Measurements from ENCODE around the gene MYL3. TPM values are rescaled to one million over a fixed set of nuclear protein-coding genes. Genes with fewer than 3 reads are reported as not detected.

MYL3 gene
- total RNA-seq, 1 experiment from 2014 or later, result not detected

DNA sequence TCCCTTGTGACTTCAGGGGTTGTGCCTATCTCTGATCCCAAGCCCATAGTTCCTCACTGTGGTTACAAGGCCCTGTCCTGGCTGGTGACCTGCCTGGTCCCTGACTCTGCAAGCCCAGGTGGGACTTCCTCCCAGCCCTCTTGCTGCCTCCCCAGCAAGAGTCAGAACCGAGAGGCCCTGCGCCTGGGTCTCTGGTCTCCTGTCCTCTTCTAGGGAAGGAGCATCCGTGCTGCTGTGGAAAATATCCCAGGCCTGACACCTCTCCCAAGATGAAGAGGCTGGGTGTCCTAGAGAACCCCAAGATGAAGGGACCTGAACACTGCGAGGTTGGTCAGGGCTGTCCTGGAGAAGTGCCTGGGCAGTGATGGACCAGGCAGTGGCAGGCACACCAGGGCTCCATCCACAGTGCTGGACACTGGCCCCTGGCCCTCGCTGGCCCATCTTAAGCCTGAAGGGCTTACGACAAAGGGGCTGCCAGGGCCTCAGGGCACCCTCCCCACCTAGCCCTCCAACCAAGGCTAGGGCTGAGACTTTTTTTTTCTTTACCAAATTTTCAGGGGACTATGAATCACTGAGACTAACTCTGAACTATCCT is 47.0 kb upstream of the MYL3 start:
- TF ChIP-seq EZH2 (IDR thresholded peaks at IDR 0.05; ENCODE audit: low read depth), result no peak
- TF ChIP-seq, protein P1, sequence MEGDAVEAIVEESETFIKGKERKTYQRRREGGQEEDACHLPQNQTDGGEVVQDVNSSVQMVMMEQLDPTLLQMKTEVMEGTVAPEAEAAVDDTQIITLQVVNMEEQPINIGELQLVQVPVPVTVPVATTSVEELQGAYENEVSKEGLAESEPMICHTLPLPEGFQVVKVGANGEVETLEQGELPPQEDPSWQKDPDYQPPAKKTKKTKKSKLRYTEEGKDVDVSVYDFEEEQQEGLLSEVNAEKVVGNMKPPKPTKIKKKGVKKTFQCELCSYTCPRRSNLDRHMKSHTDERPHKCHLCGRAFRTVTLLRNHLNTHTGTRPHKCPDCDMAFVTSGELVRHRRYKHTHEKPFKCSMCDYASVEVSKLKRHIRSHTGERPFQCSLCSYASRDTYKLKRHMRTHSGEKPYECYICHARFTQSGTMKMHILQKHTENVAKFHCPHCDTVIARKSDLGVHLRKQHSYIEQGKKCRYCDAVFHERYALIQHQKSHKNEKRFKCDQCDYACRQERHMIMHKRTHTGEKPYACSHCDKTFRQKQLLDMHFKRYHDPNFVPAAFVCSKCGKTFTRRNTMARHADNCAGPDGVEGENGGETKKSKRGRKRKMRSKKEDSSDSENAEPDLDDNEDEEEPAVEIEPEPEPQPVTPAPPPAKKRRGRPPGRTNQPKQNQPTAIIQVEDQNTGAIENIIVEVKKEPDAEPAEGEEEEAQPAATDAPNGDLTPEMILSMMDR (conservative IDR thresholded peaks at IDR 0.05), result no peak
- Histone ChIP-seq H3K36me3 (ENCODE audit: low read depth) (no peaks in the 10 kb centered on the region), H3K4me3 (no peak overlapping the region), H3K79me2 (ENCODE audit: low read depth) (no peaks in the 10 kb centered on the region), H2AFZ (no peak overlapping the region), H3F3A (ENCODE audit: insufficient read depth, low read depth) (peaks cover 6% of the 10 kb centered on the region; the same call in 1 of the 2 replicates), H3K27ac (no peak overlapping the region), H3K27me3 (ENCODE audit: insufficient read depth, low read depth) (no peaks in the 10 kb centered on the region), H3K9me2 (ENCODE audit: insufficient read depth) (no peaks in the 10 kb centered on the region), H3K4me1 (replicated peaks; ENCODE audit: insufficient read depth) (no peaks in the 10 kb centered on the region), H3K9me3 (ENCODE audit: insufficient read depth, low read depth) (no peaks in the 10 kb centered on the region), H4K20me1 (ENCODE audit: insufficient read depth) (no peaks in the 10 kb centered on the region), H3K4me2 (no peak overlapping the region)
- no TSS peak for BruUV-seq (replicated peaks)
- intact Hi-C loops (cut with micrococcal nuclease; ENCODE audit: unreplicated experiment), result no loop called here
- POLR2A ChIA-PET (ENCODE audit: unreplicated experiment), result no interaction called here
- CTCF ChIA-PET, result interaction anchor here (0.6 to 1.4 kb wide), 8 partner anchors 10 to 448 kb away, joined by 3 to 6 read pairs (median 3); no protein-coding TSS in a partner anchor
- DNase-seq, result no peak

DNA sequence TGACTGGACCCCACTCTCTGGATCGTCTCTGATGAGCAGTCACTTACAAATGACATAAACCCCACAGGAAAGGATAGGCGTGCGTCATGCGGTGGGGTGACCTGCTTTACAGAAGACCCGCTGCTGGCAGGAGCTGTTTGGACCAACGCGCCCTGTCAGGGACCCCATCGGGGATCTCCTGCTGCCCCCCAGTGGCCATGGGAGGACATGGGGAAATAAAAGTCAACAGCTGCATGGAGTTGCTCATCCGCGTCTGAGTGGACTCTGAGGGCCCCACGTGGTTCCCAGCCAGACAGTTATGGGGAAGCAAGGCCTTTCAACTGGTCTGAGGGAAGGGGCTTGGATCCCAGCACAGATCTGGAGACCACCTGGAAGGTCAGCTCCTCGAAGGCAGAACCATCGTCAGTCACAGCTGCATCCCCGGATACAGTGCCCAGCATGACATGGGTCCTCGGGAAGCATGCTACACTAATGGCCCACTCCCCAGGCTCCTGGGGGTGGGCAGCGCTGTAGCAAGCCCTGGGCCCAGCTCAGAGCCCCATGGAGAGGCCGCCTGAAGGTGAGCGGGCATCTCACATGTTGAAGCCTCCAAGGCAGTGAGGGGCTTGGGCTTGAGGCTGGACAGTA is 46.4 kb upstream of the MYL3 start:
- ChIA-PET POLR2A (ENCODE audit: unreplicated experiment) (no interaction called here), CTCF (interaction anchor here (0.6 to 1.4 kb wide), 10 partner anchors 9 to 447 kb away, joined by 3 to 6 read pairs (median 3); no protein-coding TSS in a partner anchor)
- Histone ChIP-seq H3K9me2 (ENCODE audit: insufficient read depth) (no peaks in the 10 kb centered on the region), H3K27me3 (ENCODE audit: insufficient read depth, low read depth) (no peaks in the 10 kb centered on the region), H3F3A (ENCODE audit: insufficient read depth, low read depth) (peaks cover 6% of the 10 kb centered on the region; the same call in 1 of the 2 replicates), H3K36me3 (ENCODE audit: low read depth) (no peaks in the 10 kb centered on the region), H3K9me3 (ENCODE audit: insufficient read depth, low read depth) (no peaks in the 10 kb centered on the region), H3K4me3 (no peak overlapping the region), H3K4me2 (no peak overlapping the region), H3K4me1 (replicated peaks; ENCODE audit: insufficient read depth) (no peaks in the 10 kb centered on the region), H4K20me1 (ENCODE audit: insufficient read depth) (no peaks in the 10 kb centered on the region), H3K27ac (no peak overlapping the region), H2AFZ (no peak overlapping the region), H3K79me2 (ENCODE audit: low read depth) (no peaks in the 10 kb centered on the region)
- BruUV-seq (replicated peaks), result no TSS peak
- peak; percentile 38 to 79 for DNase-seq
- intact Hi-C loops (cut with micrococcal nuclease; ENCODE audit: unreplicated experiment), result loop anchor here (1.0 to 5.0 kb wide), 6 partner anchors 43 to 422 kb away; no protein-coding TSS in a partner anchor
- TF ChIP-seq EZH2 (IDR thresholded peaks at IDR 0.05; ENCODE audit: low read depth), result no peak
- TF ChIP-seq, protein P1 (conservative IDR thresholded peaks at IDR 0.05), result peak; percentile 88

DNA sequence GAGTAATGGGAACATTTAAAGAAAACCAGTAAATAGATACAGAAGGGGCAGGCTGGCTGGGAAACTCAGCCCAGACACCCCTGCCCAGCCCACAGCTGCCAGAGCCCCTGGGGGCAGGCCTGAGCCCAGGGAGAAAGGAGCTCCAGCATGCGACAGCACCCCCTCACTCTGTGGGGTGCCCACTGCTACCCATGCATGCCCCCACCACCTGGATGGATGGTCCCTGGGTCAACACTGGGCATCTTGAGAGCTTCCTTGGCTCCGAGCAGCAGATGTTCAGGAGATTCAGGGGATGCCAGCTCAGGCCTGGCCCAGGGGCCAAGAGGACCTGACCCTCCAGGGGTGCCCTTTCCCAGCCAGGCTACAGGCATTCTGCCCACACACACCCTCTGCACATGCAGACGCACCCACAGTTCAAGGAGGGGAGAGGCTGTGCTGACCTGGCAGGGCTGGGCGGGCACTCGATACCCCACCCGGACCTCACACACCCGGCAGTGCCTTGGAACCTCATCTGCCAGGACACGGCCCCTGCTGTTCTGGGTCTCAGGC is 45.8 kb upstream of the MYL3 start:
- Histone ChIP-seq H3K9me2 (ENCODE audit: insufficient read depth) (no peaks in the 10 kb centered on the region), H3K36me3 (ENCODE audit: low read depth) (no peaks in the 10 kb centered on the region), H2AFZ (no peak overlapping the region), H3F3A (ENCODE audit: insufficient read depth, low read depth) (peaks cover 6% of the 10 kb centered on the region; the same call in 1 of the 2 replicates), H3K4me3 (no peak overlapping the region), H3K27me3 (ENCODE audit: insufficient read depth, low read depth) (no peaks in the 10 kb centered on the region), H4K20me1 (ENCODE audit: insufficient read depth) (no peaks in the 10 kb centered on the region), H3K27ac (no peak overlapping the region), H3K4me2 (no peak overlapping the region), H3K79me2 (ENCODE audit: low read depth) (no peaks in the 10 kb centered on the region), H3K9me3 (ENCODE audit: insufficient read depth, low read depth) (no peaks in the 10 kb centered on the region), H3K4me1 (replicated peaks; ENCODE audit: insufficient read depth) (no peaks in the 10 kb centered on the region)
- no peak for DNase-seq
- POLR2A ChIA-PET (ENCODE audit: unreplicated experiment), result no interaction called here
- BruUV-seq (replicated peaks), result no TSS peak
- intact Hi-C loops (cut with micrococcal nuclease; ENCODE audit: unreplicated experiment), result loop anchor here (1.0 to 5.0 kb wide), 6 partner anchors 43 to 422 kb away; no protein-coding TSS in a partner anchor
- TF ChIP-seq EZH2 (IDR thresholded peaks at IDR 0.05; ENCODE audit: low read depth), result no peak
- TF ChIP-seq, protein P1 (conservative IDR thresholded peaks at IDR 0.05), result no peak
- CTCF ChIA-PET, result interaction anchor here (0.6 to 1.4 kb wide), 8 partner anchors 9 to 447 kb away, joined by 3 to 4 read pairs (median 3); no protein-coding TSS in a partner anchor
